Skin of body (tissue), 2 donors: ENCODE results near the gene PPARA. TPM values are rescaled to one million over a fixed set of nuclear protein-coding genes. Genes with fewer than 3 reads are reported as not detected.

Experiments used
- DNase-seq: peaks from one replicate; lab custom pipeline; 2025; lab: John Stamatoyannopoulos, UW
- total RNA-seq: library from RNA; depleted of rRNA; stranded (reverse); fragments of >200 nt; gene quantifications from one replicate; pipeline ENCODE4 v1.2.3, GENCODE V29; 2014

Gene PPARA
- total RNA-seq, result 24.2 TPM

DNA sequence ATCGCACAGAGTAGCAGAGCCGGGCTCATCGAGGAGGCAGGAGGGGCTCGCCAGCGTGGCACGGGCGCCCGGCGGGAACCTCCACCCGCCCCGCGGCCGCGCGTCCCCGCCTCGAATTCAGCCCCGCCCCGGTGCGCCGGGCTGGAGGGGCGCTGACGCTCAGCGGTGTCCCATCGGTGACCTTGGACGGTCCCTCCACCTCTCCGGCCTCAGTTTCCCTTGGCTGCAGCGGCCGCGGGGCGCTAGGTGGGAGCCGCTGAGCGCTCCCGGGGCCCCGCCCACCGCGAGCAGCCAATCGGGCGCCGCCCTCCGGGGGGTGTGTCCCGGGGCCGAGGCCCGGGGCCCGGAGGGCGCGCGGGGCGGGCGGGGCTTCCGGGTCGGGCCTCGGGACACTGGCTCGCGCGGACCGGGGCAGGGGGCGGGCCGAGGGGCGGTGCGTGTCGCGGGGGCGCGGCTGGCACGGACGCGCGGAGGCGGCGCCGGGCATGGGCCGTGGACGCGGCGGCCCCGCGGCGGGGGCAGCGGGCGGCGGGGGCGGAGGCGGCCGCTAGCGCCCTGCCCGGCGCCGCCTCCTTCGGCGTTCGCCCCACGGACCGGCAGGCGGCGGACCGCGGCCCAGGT is at the start of gene PPARA:
TSS of gene PPARA (plus strand) at position 493 of the 621 bp plus-strand sequence. CDS start 47,858 bp downstream, outside the sequence.
- peak; percentile 24 for DNase-seq

DNA sequence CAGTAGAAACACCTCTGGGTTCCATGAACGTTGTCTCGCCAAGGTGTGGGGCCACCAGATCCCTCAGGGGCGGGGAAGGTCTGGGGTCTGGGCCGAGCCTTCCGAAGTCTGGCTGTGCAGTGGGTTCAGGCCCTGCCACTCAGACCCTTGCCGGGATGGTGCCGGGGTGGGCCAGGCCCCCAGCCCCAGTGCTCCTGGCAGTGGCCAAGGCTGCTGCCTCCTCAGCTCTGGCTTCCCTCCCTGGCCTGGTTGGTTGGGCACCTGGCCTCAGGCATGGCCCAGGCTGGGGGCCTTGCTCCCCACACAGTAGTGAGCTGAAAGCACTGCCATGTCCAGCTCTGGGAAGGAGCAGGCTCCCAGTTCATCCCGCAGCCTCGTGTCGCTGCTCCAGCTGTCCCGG is 48.2 kb upstream of the PPARA start:
- no peak for DNase-seq

DNA sequence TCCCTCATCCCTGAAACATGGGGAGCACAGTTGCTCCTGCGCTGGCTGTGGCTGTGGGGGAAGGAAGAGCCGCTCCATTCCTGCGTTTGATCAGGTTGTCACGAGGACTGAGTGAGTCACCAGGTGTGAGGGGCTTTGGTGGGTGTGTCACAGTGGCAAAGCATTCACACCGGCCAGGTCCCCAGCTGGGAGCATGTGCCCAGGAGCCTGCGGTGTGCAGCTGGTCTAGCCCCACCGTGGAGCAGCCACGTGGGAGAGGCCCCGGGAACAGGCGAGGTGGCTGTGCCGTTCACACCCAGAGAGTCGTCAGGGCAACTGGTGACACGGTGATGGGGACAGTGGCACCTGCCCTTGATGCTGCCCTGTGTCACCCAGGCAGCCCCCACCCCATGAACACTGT is 47.6 kb upstream of the PPARA start:
- no peak for DNase-seq

DNA sequence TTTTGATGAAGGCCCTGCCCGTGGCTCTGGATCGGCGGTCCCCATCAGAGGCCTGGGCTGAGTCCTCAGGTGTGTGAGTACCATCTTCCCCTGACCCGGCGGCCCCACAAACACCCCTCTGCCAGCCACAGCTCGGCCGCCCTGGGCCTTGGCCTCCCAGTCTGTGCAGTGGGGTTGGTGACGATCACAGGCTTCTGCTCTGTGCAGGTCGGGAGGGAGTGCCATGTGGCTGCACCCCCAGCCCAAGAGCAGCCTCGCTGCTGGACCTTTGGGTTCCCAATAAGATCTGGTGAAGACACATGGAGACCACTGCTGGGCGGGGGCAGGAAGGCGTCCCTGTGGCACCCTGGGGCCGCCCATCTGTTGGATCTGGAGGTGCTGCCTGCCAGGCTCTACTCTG is 47.1 kb upstream of the PPARA start:
- no peak for DNase-seq

DNA sequence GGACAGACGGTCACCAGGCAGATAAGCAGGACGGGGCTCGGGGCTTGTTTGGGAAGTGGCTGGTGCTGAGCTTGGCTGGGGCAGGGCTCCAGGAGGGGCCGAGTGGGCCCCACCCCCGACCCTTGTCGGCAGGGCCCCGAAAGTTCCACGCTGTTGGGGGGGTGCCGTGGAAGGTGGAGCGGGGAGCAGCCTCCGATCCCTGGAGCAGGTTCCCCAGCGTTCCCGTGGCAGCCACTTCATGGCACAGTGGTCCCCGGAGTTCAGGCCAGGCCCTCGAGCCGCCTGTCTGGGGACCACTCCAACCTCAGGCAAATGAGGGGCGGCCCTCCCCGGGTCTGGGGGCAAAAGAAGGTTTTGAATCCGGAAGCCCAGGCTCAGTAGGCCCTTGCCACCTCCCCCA is 46.7 kb upstream of the PPARA start:
- DNase-seq, result no peak

DNA sequence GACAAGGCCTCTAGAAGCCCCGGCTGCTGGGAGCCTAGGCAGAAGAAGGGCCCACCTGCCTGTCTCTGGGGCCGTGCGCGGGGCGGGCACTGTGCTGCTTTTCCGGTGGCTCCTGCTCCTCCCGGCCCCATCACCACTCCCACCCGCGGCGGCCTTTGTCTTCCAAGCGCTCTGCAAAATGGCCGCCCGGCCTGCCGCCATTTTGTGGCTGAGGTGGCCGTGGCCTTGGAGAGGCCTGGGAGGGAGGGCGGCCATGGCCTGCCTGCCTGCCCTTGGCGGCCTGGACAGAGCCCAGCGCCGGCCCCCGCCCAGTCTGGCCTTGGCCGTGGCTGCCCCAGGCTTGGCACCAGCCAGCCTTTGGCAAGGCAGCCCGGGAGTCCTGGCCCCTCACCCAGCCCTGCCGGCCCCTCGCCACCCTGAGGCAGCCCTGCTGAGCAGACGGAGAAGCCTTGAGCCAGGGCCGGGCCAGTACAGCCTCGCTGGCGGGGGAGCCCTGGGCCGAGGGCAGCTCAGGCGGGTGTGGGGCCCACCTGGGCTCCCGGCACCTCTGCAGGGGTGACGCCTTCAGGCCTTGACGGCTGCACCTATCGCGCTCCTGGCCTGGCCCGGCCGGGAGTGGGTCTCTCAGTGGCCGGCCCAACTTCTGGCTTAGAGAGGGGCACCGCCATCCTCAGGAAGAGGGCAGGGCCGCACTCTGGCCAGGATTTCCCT is 46.0 kb upstream of the PPARA start:
- DNase-seq, result no peak

DNA sequence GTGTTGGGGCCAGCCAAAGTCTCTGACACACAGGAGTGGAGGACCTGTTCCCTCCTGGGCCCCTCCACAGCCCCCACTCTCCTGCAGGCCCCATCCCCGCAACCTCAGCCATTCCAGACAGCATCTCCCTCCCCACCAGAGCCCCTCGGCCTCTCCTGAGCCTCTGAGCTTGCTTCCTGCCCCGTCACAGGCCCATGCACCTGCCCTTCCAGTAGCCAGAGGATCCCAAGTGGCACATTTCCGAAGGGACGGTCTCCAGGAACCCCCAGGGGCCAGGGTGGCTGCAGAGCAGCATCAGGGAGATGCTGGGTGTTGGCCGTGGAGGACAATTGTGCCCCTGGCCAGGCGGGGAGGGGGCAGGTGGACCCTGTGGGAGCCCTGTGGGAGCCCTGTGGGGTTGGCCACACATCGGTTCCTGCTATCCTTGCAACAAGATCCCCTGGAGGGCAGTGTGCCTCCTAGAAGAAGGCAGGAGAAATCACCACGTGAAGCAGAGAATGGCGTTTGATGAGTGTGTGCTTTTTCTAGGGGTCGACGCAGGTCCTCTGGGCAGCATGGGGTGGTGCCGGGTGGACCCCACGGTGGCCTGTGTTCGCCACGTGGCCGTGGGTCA is 45.3 kb upstream of the PPARA start:
- no peak for DNase-seq

DNA sequence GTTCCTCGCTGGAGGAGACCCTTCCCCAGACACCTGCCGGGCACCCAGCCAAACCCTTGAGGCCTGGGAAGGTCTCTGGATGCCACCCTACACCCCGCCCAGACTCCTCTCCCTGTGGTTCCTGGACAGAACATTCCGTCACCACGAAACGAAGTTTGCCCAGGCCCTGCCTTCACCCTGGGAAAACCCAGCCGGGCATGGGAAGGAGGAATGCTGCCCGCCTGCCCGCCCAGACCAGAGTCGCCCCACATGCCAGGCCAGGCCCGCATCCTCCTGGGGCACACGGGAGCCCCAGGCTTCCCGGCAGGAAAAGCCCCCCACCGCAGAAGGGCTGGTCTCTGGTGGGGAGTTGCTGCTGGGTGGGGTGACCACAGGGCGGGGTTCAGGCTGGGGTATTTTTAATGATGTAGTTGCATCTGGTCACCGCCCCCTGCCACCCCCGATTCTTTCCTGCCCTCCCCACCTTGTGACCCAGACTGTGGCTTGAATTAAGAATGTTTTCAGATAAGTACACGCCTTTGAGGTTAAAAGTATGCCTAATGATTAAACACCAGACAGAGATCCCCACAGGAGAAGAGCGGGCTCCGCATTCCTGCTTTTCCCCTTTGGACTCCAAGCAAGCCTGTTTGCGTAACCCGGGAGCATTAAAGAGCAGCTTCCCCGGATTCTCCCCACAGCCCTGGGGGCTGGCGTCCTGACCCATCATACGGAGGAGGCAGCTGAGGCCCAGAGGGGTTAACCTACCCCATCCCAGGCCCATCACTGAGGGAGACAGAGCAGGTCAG is 44.6 kb upstream of the PPARA start:
- no peak for DNase-seq

DNA sequence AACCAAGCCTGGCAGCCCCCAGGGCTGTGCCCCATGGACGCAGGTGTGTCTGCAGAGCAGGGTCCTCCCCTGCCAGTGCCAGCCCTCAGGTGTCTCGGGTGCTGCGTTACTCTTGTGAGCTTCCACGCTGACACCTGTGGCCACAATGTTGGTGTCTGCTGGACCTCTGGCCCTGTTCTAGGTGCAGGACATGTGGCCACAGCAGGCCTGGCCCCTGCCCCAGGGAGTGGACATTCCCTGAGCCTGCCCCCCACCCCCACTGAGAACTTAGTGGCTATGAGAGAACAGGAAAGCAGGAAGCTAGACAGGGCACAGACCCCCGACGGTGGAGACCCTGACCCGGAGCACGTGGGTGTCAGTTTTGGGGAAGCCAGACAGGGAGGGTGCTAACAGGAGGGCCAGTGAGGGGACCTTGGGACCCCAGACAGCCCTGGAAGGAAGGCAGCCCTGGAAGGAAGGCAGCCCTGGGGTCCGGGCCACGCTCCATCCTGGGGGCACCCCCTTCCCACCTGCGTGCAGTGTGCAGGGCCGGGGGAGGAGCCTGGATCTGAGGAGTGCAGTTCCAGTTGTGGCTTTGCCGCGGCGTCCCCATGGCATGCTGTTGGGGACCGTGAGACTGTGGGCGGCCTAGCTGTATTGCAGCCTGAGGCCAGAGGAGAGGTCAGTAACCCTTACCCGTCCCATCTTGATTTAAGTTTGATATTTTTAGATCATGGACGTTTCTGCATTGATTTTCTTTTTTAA is 43.9 kb upstream of the PPARA start:
- no peak for DNase-seq

DNA sequence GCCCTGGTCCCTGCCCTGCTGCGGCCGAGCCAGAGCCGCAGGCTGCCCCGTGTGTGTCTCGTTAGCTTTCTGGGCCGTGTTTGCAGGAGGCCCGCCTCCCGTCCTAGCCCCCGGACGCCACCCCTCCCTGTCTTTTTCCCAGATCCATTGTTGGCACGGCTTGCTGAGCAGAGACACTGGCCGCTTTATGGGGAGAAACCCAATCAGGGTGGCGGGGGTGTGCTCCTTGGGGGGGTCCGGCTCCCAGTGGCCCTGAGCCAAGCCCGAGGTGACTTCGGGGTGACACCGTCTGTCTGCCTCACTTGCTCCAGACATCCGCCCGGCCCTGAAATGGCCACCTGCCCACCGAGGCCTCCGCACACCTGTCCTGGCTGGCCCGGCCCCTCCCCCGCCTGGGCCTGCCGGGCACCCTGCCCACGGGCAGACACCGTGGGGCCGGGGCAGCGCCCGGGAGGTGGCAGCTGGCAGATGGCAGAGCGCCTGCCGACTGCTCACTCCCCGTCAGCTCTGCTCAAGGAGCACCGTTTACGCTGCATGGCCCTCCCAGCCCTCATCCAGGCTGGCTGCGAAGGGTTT is 43.1 kb upstream of the PPARA start:
- no peak for DNase-seq

DNA sequence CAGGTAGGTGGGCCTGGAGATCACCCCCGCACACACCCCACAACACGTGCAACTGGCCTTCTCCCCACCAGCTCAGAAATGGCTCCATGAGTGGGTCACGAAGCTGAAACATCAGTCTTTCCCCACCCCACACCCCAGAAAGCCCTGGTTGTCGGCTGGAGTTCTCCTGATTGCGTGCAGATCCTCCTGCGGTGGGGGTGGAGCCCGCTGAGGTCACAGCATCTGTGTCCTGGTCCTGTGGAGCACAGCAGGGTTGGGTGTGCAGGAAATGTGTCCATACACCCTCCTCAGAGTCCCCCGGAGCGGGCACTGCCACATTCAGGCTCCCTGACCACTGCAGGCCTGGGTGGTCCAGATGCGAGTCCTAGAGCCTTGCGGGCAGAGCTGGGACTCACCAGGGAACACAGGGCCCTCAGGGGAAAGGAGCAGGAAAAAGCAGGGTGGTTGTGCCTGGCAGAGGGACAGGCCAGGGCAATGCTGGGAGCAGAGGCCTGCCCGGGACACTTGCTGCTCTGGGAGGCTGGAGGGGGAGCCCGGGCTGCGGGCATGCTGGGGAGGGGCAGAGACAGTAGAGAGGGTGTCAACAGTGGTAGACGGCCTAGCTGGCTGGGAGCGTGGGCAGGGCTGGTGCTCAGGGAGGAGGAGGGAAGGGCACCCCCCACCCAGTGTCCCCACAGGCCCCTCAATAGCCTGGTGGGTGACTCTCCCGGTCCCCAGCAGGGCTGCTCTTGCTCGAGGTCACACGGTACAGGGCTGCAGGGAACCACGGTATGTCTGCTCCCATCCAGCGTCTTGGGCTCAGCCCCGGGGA is 42.4 kb upstream of the PPARA start:
- no peak for DNase-seq

DNA sequence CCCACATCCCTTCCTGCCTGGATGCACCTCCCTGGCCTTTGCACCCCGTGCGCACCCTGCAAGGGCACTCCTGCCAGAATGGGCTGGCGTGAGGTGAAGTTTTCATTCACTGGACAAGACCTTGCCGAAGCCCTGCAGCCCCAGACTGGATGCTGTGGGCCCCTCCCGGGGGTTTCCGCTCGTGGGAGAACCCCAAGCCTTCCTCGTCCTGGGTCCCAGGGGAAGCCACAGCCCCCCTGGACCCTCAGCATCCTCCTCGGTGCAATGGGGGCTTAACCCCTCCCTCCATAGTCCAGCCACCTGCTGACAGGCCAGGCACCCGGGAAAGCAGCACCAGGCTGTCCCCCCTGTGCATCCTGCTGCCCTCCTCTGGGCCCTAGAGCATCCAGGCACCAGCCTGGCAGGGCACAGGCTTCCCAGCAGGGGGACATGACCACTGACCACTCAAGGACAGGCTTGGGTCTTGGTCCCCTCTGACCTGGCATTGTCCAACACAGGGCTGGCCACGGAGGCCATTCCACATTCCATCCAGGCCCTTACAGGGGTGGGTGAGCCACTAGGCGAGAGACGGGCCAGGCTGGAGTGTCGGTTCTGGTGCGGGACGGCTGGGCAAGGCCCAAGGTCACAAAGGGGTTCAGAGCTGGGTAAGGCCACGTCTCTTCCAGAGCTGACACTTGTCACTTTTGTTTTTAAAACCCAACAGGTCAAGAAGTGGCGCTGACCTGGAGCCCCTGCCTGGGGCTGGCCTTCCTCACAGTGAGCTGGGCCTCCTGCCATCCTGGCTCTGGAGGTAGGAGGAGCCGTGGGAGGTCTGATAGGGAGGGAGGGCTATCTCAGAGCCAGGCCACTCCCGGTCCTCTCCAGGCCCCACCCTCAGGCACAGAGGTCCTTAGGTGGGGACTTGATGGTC is 41.5 kb upstream of the PPARA start:
- DNase-seq, result no peak

DNA sequence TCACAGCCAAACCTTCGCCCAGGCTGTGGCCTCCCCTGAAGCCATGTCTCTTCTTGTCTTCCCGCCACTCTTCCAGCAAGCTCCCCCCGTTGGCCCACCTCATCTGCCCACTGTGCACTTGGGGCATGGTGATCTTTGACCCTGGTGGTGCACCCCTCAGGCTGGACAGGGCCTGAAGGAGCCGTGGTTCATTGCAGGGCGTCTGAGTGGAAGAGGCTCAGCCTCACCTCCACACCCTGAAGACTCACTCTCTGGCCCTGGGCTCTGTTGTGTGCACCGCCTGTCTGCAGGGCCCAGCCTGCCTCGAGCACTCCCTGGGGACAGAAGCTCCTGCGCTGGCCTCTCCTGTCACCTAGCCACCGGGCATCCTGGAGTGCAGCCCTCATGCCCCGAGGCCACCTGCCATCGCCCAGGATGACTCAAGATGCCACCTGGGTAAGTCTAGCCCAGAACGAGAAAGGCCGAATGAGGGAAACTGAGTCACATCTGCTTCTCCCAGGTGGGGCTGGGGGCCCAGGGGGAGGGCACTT is 40.8 kb upstream of the PPARA start:
- DNase-seq, result no peak

DNA sequence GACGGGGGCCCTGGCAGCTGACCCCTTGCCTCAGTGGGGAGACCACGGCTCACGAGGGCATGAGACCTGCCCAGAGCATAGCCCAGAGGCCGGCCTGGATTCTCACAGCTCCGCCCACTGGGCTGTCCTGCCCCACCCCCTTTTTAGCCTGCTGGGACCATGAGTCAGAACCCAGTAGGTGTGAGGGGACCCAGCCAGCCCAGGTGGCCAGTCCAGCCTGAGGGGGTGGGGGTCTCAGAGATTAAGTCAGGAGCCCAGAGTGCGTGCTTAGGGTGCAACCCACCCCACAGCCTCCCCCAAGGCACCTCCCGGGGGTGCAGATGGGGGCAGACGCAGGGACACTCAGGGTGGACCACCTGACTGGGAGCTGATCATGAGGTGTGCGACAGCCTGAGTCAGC is 40.1 kb upstream of the PPARA start:
- DNase-seq, result no peak

DNA sequence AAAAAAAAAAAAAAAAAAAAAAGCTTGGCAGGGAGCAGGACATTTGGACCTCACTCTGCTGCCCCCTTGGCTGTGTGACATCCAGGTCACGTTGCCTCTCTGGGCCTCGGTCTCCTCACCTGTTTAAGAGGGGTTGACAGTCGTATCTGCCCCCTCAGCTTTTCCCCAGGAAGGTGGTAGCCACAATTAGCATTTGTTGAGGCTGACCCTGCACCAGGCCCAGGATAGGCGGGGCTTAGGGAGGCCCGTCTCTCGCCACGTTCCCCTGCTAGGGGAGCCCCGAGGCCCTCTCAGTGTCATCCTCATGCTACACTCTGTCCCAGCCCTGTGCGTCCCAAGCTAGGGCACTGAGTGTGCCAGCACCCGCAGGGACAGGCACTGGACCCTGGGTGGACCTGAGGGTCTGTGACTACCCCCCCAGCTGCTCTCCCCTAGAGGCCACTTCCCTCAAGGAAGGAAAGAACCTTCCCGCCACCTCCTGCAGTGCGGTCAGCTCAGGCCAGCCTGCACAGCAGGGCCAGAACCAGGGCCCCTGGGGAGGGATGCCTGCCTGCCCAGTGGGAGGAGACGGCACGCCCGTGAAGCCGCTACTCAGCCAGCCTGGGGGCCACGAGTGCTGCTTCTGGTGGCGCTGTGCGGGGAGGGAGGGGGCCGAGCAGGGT is 38.5 kb upstream of the PPARA start:
- no peak for DNase-seq

DNA sequence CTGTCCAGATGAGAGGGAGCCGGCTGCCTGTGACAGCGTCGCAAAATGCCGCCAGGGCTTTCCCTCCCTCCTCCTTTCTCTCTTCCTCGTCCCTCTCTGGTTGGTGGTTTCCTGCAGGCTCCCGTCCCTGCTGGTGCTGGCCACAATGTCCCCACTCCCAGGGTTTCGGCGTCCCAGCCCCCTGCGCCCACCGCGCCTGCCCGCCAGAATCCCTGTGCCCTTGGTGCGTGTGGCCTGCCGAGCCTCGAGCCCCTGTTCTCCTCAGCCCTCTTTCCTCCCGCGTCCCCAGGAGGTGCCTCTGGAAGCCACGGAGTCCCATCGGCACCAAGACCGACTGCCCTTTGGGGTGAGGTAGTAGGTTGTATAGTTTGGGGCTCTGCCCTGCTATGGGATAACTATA is 37.9 kb upstream of the PPARA start:
- DNase-seq, result no peak

DNA sequence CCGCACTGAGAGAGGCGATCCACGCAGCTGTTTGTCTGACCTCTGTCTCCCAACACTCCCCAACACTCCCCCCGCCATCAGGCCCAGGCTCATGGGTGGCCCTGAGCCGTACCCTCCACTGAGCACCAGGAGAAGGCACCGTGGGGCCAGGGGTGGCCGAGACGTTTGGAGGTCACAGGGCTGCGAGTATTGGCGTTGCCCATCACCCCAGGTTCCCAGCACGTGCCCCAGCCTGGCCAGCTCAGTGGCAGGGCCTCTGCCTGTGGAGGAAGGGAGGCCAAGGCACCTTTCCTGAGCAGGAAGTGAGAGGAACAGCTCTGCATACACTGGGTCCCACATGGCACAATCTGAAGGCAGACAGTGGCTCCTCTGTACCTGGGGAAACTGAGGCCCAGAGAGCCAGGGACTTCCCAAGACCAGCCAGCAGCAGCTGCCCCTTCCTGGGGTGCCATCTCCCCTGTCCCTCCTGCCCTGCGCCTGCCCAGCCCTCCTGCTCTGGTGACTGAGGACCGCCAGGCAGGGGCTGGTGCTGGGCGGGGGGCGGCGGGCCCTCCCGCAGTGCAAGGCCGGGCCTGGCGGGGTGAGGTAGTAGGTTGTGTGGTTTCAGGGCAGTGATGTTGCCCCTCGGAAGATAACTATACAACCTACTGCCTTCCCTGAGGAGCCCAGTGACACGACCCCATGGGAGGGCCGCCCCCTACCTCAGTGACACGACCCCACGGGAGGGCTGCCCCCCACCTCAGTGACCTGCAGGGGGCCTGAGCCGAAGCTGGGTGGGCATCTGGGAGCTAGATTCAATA is 37.0 kb upstream of the PPARA start:
- no peak for DNase-seq
